Omental fat pad (tissue), 4 donors: ENCODE measurements around the gene ITGB7. TPM values are rescaled to one million over a fixed set of nuclear protein-coding genes. Genes with fewer than 3 reads are reported as not detected.
A peak's percentile ranks its signal among the peaks of the same experiment; 100 is the strongest.

ENCODE experiments used
- ATAC-seq: fragments of 150-250 bp; one replicate; pipeline ENCODE4 v1.9.1; 2016; ENCODE audit warnings: mild to moderate bottlenecking, moderate library complexity; ENCODE audit not compliant: low FRiP score
- DNase-seq: peaks from one replicate; pipeline ENCODE4 v3.0.0-alpha.2; 2019; ENCODE audit warnings: low spot score
- CTCF ChIP-seq, 3 donors: fragments of 450-650 bp; IDR thresholded peaks; one replicate each; pipeline ENCODE4 v1.5.1; 2016 to 2017; ENCODE audit warnings: antibody characterized with exemption in 3 of 3, mild to moderate bottlenecking in 3 of 3, moderate library complexity in 2 of 3
- total RNA-seq, 4 donors: library from RNA; depleted of rRNA; stranded (reverse); fragments of >200 nt; gene quantifications; one replicate each; pipeline ENCODE4 v1.1.0, GENCODE V29; 2016

Gene ITGB7
- total RNA-seq, 4 donors from 2014 or later = 1.1 to 2.8 (median 1.9) TPM

GRCh38 chr12:53217051-53217930 is 10.2 kb upstream of the ITGB7 start:
- no peak for DNase-seq
- TF ChIP-seq CTCF (IDR thresholded peaks at IDR 0.05) = no peak
- ATAC-seq = no peak

- ATAC-seq (no peak), DNase-seq (no peak)
- TF ChIP-seq CTCF (IDR thresholded peaks at IDR 0.05) = no peak
These were observed 8.4 kb upstream of the ITGB7 start for GRCh38 chr12:53215497-53215896.

- DNase-seq (no peak), ATAC-seq (no peak)
- TF ChIP-seq CTCF (IDR thresholded peaks at IDR 0.05) = no peak
These were observed 7.8 kb upstream of the ITGB7 start for GRCh38 chr12:53214687-53215455.

GRCh38 chr12:53214221-53214620 is 7.2 kb upstream of the ITGB7 start:
- TF ChIP-seq CTCF (IDR thresholded peaks at IDR 0.05) = no peak
- ATAC-seq (no peak), DNase-seq (no peak)

- peak; percentile 73 for DNase-seq
- TF ChIP-seq CTCF (IDR thresholded peaks at IDR 0.05) = peak in 2 of 3 donors; percentile 7 to 89
These were observed 6.3 kb upstream of the ITGB7 start for GRCh38 chr12:53213348-53213747.

GRCh38 chr12:53212931-53213330 is 5.9 kb upstream of the ITGB7 start:
- TF ChIP-seq CTCF (IDR thresholded peaks at IDR 0.05) = no peak
- ATAC-seq = no peak
- no peak for DNase-seq

More at GRCh38 chr12:53213348-53213747, 6.3 kb upstream of the ITGB7 start:
- ATAC-seq = peak; percentile 73
